ENCODE measurements around the gene WNT10A.
"Not testable (repeated sequence)": the region's sequence is repeated elsewhere in the genome, so short reads cannot be mapped to it uniquely, and the experiment has no call there.

WNT10A gene

DNA sequence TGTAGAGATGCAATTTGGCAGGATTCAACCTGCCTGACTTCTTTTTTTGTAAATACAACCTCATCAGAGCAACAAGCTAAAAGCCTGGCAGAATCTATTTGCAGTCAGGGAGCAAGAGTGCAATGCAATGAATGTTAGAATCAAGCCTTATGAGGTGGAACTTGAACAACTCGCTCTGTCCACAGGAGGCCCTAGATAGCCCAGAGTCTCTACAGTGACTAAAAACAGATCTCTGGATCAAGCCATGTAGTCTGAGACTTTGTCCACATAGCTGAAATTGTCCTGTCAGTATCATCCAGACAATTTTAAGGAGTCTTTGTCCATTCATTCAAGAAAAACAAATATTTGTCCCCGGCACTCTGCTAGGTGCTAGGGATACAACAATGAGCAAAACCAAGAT, 46.8 kb downstream of the WNT10A start:
- no peak overlapping the region for H3K27ac ChIP-seq
- TF ChIP-seq CTCF (conservative IDR thresholded peaks at IDR 0.05; ENCODE audit: low read depth) = no peak
- POLR2A ChIA-PET (ENCODE audit: low non-redundant PET) = no interaction called here
- CTCF ChIA-PET = interaction anchor here (1.1 kb wide), 1 partner anchor 40 kb away, joined by 3 read pairs; no protein-coding TSS in a partner anchor
- DNase-seq (ENCODE audit: low spot score) = no peak

DNA sequence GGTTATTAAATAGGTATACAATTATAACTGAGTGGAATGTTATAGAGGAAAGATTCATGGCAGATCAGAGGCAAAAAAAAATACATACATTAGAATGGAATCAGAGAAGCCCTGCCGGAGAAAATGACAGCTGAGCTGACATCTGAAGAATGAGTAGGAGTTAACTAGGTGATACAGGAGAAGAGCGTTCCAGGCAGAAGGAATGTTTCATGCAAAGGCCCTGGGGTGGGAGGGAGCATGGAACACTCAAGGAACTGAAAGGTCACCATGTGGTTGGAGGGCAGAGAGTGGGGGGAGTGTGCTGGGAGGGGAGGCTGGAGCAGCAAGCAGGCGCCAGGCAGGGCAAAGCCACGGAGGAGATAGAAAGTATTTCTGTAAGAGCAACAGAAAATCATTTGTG, 47.2 kb downstream of the WNT10A start:
- POLR2A ChIA-PET (ENCODE audit: low non-redundant PET) = no interaction called here
- CTCF ChIA-PET = interaction anchor here (0.6 kb wide), 1 partner anchor 475 kb away, joined by 4 read pairs; no protein-coding TSS in a partner anchor
- H3K27ac ChIP-seq = no peak overlapping the region
- no peak for DNase-seq (ENCODE audit: low spot score)
- no peak for TF ChIP-seq CTCF (conservative IDR thresholded peaks at IDR 0.05; ENCODE audit: low read depth)

- CTCF ChIA-PET = interaction anchor here (1.0 kb wide), 1 partner anchor 229 kb away, joined by 3 read pairs; no protein-coding TSS in a partner anchor
- H3K27ac ChIP-seq; POLR2A ChIA-PET (ENCODE audit: low non-redundant PET); DNase-seq (ENCODE audit: low spot score): not testable (repeated sequence)
Observed at GRCh38 chr2:218930488-218930887, 49.8 kb downstream of the WNT10A start.

- H3K27ac ChIP-seq; POLR2A ChIA-PET (ENCODE audit: low non-redundant PET); DNase-seq (ENCODE audit: low spot score); CTCF ChIA-PET: not testable (repeated sequence)
Observed at GRCh38 chr2:218931751-218932150, 51.1 kb downstream of the WNT10A start.

Measured in RWPE1 (cell line).